Fibroblast of skin of back (primary cell): ENCODE results near the gene TTC17.
A peak's percentile ranks its signal among the peaks of the same experiment; 100 is the strongest.
"Not testable (repeated sequence)": the region's sequence is repeated elsewhere in the genome, so short reads cannot be mapped to it uniquely, and the experiment has no call there.

ENCODE experiments used
- DNase-seq: peaks from one replicate; pipeline ENCODE4 v3.0.0-alpha.2; 2013

The TTC17 gene

GRCh38 chr11:43392713-43393112 lies 34.0 kb downstream of the TTC17 start:
- no peak for DNase-seq

DNA sequence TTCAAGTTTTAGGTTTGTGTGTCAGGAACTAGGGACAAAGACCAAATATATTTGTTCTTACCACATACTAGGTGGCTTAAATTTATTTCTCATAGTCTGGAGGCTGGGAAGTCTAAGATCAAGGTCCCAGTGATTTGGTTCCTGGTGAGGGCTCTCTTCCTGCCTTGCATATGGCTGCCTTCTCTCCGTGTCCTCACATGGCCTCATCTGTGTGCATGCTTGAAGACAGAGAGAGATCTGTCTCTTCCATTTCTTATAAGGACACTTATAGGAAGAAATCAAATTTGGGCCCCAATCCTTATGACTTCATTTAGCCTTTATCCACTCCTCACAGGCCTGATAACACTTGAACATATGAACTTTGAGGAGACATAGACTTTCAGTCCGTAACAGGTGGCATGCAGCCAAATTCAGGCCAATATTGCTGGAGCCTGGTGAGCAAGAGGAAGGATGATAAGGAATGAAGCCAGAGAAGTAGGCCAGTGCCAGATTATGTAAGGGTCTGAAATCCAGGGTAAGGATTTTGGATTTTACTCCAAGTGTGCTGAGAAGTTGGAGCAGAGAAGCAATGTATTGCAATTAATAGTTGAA lies 35.1 kb downstream of the TTC17 start:
- DNase-seq = no peak

DNA sequence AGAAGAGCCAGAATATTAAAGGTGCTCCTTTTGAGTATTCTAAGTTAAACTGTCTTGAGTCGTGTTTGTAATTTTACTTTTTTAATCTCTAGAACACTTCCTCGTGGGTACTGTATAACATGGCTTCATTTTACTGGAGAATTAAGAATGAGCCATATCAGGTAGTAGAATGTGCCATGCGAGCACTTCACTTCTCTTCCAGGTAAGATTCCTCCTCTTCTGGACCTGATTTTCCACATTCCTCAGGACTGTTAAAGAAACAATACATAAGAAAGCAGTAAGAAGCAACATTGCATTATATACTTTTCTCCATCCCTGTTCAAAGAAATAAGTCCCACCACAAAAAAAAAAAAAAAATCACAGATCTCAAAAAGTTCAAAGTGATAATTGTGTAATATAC lies 37.9 kb downstream of the TTC17 start:
- DNase-seq = no peak

DNA sequence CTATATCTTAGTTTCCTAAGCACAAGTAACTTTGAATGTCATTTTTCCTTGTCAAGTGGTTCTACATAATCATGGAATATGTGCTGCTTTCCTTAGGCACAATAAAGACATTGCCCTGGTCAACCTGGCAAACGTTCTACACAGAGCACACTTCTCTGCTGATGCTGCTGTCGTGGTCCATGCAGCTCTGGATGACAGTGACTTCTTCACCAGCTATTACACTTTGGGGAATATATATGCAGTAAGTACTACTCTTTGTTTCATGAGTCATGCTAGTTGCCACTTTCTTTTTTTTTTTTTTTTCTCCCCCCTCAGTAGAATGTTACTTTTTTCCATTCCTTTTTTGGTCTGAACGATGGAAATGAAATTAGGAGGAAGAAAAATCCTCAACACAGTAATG lies 38.5 kb downstream of the TTC17 start:
- peak; percentile 1 for DNase-seq

GRCh38 chr11:43399983-43400630 lies 41.4 kb downstream of the TTC17 start:
- DNase-seq = peak; percentile 2

DNA sequence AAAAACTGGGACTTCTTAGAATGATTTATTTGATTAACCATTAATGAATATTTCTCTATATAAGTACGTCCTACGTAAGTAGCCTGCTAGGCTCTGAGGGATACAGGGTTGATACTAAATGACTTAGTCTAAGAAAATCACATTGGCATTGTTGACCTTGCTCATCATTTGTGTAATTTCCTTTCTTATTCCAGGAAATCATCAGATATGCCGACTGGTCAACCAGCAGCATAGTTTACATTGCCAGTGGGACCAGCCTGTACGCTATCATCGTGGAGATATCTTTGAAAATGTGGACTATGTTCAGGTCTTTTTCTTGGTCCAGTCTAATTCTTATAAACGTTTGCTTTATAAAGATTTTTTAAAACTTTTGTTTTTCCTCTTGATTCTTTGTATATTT lies 42.5 kb downstream of the TTC17 start:
- DNase-seq = no peak

DNA sequence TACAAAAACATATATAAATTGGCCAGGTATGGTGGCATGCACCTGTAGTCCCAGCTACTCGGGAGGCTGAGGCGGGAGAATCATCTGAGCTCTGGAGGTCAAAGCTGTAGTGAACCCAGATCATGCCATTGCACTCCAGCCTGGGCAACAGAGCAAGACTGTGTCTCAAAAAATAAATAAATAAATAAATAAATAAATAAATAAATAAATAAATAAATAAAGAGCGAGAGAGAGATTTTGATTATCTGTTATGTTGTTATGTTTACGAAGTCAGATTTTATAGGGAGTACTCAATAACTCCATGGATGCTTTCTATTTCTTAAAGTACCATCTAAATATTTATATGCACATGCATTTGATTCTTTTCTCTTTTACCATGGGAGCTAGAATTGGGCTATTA lies 43.1 kb downstream of the TTC17 start:
- DNase-seq = not testable (repeated sequence)

- DNase-seq = no peak
Observed at GRCh38 chr11:43403357-43404231, 44.9 kb downstream of the TTC17 start.

GRCh38 chr11:43404406-43404805 lies 45.7 kb downstream of the TTC17 start:
- no peak for DNase-seq

- no peak for DNase-seq
Observed at GRCh38 chr11:43404836-43405479, 46.2 kb downstream of the TTC17 start.

DNA sequence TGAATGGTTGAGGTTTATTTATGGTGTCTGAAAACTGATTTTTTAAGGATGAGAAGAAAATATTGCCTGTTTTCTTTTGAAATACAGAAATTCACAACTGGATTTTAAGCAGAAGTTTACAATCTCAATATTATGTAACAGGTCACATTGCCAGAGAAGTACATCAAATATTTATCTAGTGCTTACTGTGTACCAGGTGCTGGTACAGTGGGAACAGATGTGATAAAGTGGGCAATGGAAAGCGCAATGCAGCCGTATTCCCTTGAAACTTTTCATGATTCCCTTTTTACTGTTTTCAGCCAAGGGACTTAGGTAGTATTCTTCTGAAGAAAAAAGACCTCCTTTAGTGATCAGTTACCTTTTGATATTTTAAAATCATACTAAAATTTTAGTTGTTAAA lies 49.6 kb downstream of the TTC17 start:
- DNase-seq = no peak

DNA sequence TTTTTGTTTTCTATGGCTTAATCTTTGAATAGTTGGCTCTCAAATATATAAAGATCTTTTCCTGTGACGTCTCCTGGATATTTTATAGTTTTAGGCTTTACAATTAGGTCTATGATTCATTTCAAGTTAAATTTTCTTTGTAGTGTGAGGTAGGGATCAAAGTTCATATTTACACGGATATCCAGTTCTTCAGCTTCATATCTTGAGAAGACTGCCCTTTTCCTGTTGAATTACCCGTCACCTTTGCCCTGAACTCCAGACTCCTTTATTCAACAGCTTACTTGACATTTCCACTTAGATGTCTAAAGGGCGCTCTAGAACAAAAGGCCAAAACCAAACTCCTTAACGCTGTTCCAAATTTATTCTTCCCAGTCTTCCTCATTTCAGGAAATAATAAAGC lies 51.7 kb downstream of the TTC17 start:
- no peak for DNase-seq

DNA sequence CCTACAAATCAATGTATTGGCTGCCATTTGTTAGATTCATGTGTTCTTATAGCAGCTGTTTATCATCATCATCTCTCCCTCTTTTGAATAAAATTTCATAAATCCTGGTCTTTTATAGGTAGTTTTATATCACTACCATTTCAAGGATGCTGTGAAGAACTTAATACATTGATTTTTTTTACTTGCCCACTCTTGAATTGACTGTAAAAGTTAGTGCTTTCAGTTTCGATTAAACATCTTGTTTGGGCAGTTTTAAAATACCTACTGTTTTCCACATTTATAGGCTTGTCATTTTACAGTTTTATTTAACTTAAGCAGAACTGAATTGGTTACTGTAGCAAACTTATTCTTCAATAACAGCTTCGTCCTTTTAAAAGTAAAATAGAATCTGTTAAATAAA lies 59.5 kb downstream of the TTC17 start:
- DNase-seq = no peak

GRCh38 chr11:43419460-43419859 lies 60.7 kb downstream of the TTC17 start:
- DNase-seq = peak; percentile 41

DNA sequence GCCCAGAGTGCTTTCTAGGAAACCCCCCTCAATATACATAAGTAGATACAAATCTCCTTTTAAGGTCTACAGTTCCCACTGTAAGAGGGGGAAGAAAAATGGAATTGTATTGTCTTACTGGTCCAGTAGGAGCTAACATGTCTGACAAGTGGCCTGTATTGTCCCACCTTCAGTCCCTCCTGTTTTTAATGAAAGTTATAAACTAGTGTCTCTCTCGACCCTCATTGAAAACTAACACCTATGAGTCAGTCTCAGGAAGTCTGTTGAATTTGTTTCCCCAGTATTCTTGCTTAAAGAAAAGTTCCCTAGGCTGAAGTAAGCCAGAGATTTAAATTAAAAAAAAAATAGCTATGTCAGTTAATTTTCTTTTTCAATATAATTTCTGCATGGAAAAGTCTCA lies 69.3 kb downstream of the TTC17 start:
- no peak for DNase-seq

DNA sequence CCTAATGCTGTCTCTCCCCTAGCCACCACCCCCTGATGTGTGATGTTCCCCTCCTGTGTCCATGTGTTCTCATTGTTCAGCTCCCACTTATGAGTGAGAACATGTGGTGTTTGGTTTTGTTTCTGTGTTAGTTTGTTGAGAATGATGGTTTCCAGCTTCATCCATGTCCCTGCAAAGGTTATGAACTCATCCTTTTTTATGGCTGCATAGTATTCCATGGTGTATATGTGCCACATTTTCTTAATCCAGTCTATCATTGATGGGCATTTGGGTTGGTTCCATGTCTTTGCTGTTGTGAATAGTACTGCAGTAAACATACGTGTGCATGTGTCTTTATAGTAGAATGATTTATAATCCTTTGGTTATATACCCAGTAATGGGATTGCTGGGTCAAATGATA lies 72.2 kb downstream of the TTC17 start:
- not testable (repeated sequence) for DNase-seq

GRCh38 chr11:43434893-43435292 lies 76.2 kb downstream of the TTC17 start:
- DNase-seq = no peak

DNA sequence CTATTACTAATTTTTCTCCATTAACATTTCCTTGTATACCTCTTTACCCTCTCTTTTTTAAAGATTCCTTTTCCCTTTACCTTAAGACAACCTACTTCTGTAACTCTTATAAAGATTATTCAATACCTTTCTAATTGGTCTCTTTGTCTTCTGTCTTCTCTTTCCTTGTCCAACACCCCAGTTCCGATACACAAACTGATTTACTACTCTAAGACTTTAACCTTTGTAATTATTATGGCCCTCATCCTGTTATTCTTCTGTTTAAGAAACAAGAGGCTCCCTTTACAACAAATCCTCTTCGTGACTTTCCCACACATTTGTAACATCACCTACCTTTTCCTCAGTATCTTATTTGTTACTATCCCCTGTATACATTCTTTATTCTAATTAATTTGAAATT lies 81.8 kb downstream of the TTC17 start:
- no peak for DNase-seq

DNA sequence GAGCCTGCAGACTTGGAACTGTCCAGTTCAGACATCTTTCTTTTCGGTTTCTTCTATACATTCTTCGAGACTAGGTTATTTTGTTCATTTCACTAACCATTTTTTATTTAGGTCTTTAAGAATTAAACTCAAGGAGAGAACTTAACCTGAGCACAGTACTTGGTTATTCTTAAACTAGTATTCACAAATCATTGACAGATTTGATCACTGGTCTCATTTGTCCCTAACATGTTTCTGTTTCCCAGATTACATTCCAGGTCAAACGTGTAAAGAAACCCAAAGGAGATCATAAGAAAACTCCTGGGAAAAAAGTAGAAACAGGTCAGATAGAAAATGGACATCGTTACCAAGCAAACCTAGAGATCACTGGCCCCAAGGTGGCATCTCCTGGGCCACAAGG lies 85.1 kb downstream of the TTC17 start:
- no peak for DNase-seq

GRCh38 chr11:43447151-43447550 lies 88.4 kb downstream of the TTC17 start:
- no peak for DNase-seq

DNA sequence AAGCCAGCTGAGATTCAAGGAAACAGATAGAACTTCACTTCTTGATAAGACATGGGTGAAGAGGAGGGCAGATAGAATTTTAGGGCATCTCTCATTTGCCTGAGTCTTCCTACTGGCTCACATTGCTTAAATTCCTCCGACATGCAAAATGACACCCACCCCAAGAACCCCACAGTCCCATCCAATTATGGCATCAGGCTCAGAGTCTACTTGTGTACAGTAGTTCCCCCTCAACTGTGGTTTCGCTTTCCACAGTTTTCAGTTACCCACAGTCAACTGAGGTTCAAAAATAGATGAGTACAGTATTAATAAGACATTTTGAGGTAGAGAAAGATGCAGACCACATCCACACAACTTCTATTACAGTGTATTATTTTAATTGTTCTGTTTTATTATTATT lies 99.8 kb downstream of the TTC17 start:
- no peak for DNase-seq

- DNase-seq = no peak
Observed at GRCh38 chr11:43459246-43459645, 100.5 kb downstream of the TTC17 start.

DNA sequence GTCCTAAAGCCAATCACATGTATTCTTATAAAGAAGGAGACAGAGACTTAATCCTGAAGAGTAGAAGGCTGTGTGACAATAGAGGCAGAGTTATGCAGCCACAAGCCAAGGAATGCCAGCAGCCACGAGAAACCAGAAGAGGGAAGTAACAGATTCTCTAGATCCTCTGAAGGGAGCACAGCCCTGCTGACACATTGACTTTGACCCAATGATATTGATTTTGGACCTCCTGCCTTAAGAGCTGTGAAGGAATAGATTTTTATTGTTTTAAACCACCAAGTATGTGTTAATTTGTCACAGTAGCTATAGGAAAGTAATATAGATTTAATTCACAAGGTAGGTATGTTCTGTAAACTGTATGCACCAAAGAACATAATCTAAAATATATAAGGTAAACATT lies 103.6 kb downstream of the TTC17 start:
- DNase-seq = no peak
